Choroid plexus epithelial cell (primary cell): ENCODE results near the gene MTMR4.

Experiments used
- DNase-seq: peaks from one replicate; pipeline ENCODE4 v3.0.0-alpha.2; 2010; ENCODE audit warnings: low read depth
- H3K4me3 ChIP-seq: 2 replicates; pipeline ENCODE4 v1.5.1; 2011; ENCODE audit warnings: low read depth, mild to moderate bottlenecking, control low read depth, low read length, moderate library complexity
- TF ChIP-seq, protein P1 (sequence below): conservative IDR thresholded peaks from 2 replicates; pipeline ENCODE4 v1.5.1; 2011; ENCODE audit warnings: low read depth, mild to moderate bottlenecking, control low read depth, inconsistent platforms, low read length, moderate library complexity

Gene MTMR4

DNA sequence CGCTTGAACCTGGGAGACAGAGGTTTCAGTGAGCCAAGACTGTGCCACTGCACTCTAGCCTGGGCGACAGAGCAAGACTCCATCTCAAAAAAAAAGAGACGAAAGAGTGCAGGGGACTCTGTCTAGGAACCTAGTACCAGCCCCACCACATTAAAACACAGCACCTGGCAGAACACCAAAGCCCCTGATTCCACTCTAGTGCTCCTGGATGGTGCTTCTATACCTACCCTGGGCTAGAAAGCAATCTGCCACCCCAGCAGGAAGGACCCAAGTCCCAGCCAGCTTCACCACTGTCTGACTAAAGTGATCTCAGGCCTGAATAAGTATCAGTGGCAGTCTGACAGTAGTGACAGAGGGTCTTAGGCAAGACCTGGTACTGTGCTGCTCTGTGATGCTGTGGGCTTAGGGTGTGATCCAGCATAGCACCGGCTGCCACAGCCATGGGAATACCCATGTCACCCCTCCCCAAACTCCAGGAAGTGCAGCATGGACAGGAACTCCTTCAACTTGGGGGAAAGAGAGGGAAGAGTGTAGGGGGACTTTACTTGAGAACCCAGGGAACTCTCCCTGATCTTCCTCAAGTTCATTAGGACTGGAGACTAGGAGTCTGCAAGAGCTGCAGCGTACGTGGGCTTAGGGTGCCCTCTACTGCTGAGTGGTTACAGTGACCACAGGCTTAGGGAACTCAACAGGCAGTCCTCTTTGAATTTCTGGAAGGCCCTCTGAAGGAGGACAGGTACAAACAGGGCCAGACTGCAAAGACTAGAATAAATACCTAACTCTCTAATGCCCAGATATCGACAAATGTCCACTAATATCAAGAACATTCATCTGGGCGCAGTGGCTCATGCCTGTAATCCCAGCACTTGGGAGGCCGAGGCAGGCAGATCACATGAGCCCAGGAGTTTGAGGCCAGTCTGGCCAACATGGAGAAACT, 67.1 kb downstream of the MTMR4 start:
- H3K4me3 ChIP-seq, result no peak overlapping the region
- DNase-seq, result peak; percentile 94
- TF ChIP-seq, protein P1, sequence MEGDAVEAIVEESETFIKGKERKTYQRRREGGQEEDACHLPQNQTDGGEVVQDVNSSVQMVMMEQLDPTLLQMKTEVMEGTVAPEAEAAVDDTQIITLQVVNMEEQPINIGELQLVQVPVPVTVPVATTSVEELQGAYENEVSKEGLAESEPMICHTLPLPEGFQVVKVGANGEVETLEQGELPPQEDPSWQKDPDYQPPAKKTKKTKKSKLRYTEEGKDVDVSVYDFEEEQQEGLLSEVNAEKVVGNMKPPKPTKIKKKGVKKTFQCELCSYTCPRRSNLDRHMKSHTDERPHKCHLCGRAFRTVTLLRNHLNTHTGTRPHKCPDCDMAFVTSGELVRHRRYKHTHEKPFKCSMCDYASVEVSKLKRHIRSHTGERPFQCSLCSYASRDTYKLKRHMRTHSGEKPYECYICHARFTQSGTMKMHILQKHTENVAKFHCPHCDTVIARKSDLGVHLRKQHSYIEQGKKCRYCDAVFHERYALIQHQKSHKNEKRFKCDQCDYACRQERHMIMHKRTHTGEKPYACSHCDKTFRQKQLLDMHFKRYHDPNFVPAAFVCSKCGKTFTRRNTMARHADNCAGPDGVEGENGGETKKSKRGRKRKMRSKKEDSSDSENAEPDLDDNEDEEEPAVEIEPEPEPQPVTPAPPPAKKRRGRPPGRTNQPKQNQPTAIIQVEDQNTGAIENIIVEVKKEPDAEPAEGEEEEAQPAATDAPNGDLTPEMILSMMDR, result peak; percentile 94

DNA sequence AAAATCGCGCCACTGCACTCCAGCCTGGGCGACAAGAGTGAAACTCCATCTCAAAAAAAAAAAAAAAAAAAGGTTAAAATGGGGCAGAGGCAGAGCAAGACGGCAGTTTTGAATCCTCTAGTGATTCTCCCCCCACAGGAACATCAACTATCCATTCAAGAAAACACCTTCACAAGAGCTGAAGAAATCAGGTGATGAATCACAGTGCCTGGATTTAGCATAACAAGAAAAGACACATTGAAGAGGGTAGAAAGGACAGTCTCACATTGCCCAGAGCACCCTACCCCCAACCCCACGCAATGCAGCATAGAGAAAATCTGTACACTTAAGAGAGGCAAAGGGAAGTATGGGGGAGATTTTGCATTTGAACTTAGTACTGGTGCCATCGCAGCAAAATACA, 68.4 kb downstream of the MTMR4 start:
- H3K4me3 ChIP-seq, result no peak overlapping the region
- TF ChIP-seq, protein P1, result no peak
- no peak for DNase-seq
